Skeletal muscle tissue (tissue), 4 donors: ENCODE data around the gene RPL15. TPM values are rescaled to one million over a fixed set of nuclear protein-coding genes. Genes with fewer than 3 reads are reported as not detected.
A peak's percentile ranks its signal among the peaks of the same experiment; 100 is the strongest.
"Not testable (repeated sequence)": the region's sequence is repeated elsewhere in the genome, so short reads cannot be mapped to it uniquely, and the experiment has no call there.

Source experiments
- H3K27ac ChIP-seq: one replicate; pipeline ENCODE4 v1.7.0; 2013; ENCODE audit warnings: mild to moderate bottlenecking, low read depth, low read length, inconsistent platforms
- H3K27me3 ChIP-seq, 3 donors: one replicate each; pipeline ENCODE4 v1.7.0; 2013; ENCODE audit warnings: low read length in 3 of 3; ENCODE audit not compliant: control insufficient read depth in 3 of 3, insufficient read depth in 3 of 3
- H3K36me3 ChIP-seq, 3 donors: one replicate each; pipeline ENCODE4 v1.7.0; 2013; ENCODE audit warnings: low read length in 3 of 3; ENCODE audit not compliant: control insufficient read depth in 3 of 3, insufficient read depth in 3 of 3
- H3K4me1 ChIP-seq, 3 donors: one replicate each; pipeline ENCODE4 v1.7.0; 2013; ENCODE audit warnings: low read length in 3 of 3, mild to moderate bottlenecking in 3 of 3; ENCODE audit not compliant: control insufficient read depth in 3 of 3, insufficient read depth in 3 of 3
- H3K4me3 ChIP-seq, 3 donors: one replicate each; pipeline ENCODE4 v1.7.0; 2013; ENCODE audit warnings: low read length in 3 of 3
- H3K9ac ChIP-seq, 3 donors: one replicate each; pipeline ENCODE4 v1.7.0; 2013; ENCODE audit warnings: low read length in 3 of 3, mild to moderate bottlenecking in 3 of 3, moderate library complexity in 2 of 3, low read depth in 1 of 3
- H3K9me3 ChIP-seq, 3 donors: one replicate each; pipeline ENCODE4 v1.7.0; 2013; ENCODE audit warnings: low read length in 3 of 3; ENCODE audit not compliant: control insufficient read depth in 3 of 3
- total RNA-seq: library from RNA; depleted of rRNA; stranded (reverse); fragments of >200 nt; gene quantifications from one replicate; pipeline ENCODE4 v1.2.3, GENCODE V29; 2014
- donor health status: Osteomylitis.

The RPL15 gene
- total RNA-seq: 3,028 TPM

DNA sequence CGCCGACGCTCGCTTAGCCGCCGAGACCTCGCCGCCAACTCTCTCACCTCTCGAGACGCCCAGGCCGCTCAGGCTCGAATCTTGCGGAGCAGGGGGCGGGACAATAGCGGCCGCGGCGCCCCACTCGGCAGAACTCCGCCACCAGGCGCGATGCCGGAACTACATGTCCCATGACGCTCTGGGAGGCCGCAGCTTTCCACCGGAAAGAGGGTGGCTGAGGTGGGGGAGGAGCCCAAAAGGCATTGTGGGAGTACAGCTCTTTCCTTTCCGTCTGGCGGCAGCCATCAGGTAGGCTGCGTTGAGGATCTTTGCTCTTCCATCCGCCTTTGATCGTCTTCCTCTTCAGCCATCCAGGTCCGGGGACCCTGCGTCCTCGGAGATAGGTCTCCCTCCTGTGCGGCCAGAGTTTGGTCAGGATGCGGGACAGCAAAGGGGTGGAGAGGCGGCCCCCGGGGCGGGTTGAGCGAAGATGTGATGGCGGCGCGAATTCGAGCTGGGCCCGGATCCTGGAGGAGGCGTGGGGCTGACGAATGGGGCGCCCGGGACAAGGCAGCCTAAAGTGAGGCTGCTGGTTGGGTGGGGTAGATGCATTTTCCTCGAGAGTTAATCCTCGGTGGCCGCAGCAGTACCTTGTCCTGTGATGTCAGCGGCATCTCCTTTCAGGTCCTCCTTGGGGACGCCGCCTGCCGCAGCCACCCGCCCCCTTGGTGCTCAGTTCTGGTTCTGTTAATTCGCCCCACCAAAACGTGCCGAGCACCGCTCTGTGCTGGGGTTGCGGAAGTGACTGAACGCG, at the start of gene RPL15, which contains the start of gene NKIRAS1:
Gene RPL15 (plus strand): TSS at position 247 of the 793 bp plus-strand sequence. CDS start 728 bp downstream, outside the sequence.
Gene NKIRAS1 (minus strand): TSS at position 105 of the 793 bp plus-strand sequence. CDS start 6,086 bp downstream, outside the sequence.
- Histone ChIP-seq H3K4me3 (peak within 1 kb of the TSS; percentile 93 to 96 (median 95)), H3K9me3 (no peaks in the 10 kb centered on the region), H3K27me3 (no peaks in the 10 kb centered on the region), H3K4me1 (peaks cover 18 to 29% (median 22%) of the 10 kb centered on the region in 3 donors), H3K36me3 (peaks cover 17 to 23% (median 19%) of the 10 kb centered on the region in 3 donors), H3K27ac (peak within 1 kb of the TSS; percentile 90), H3K9ac (peak within 1 kb of the TSS; percentile 95 to 98 (median 96))

DNA sequence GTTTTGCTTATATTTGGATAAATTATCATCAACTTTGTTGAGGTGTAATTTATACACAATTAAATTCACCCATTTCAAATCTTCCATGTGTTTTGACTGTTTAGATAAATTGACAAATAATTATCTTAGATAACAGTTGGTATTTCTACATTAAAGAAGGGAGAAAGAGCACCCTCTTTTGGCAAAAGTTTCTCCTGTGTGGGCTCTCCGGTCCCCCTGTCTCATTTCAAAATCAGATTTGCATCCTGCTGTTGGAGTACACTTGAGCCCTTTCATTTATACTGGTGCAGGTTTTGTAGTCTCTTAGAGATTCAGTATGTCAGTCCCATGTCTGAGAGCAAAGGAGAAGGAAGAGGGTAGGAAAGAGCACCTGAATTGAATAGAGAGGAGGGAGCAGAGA, 49.5 kb upstream of the RPL15 start:
- H3K4me1 ChIP-seq: peaks cover 28 to 35% (median 32%) of the 10 kb centered on the region in 3 donors
- no peak overlapping the region for H3K9ac ChIP-seq
- no peaks in the 10 kb centered on the region for H3K36me3 ChIP-seq

DNA sequence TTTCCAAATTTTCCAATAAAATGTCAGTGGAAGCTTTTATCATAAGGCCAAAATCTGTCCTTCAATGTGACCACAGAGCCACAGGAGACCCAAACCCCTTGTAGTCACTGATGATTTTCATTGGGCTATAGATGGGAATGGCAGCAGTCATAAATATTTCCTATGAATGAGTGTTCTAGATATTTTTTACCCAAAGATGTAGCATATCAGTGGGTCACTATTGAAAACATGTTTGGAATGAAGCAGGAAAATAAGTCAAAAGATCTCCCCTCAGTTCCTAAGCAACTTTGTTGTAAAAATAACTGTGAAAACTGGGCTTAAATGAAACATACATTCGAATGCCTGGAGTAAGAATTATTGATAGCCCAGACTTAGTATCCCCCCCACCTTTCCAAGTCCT, 49.1 kb upstream of the RPL15 start:
- Histone ChIP-seq H3K4me3 (no peak overlapping the region), H3K27ac (no peak overlapping the region), H3K9ac (no peak overlapping the region), H3K27me3 (no peaks in the 10 kb centered on the region), H3K9me3 (no peaks in the 10 kb centered on the region), H3K36me3 (no peaks in the 10 kb centered on the region), H3K4me1 (peaks cover 28 to 35% (median 32%) of the 10 kb centered on the region in 3 donors)

More for the DNA sequence above, 49.5 kb upstream of the RPL15 start:
- H3K27ac ChIP-seq: no peak overlapping the region
- H3K4me3 ChIP-seq: no peak overlapping the region
- no peaks in the 10 kb centered on the region for H3K9me3 ChIP-seq
- no peaks in the 10 kb centered on the region for H3K27me3 ChIP-seq

DNA sequence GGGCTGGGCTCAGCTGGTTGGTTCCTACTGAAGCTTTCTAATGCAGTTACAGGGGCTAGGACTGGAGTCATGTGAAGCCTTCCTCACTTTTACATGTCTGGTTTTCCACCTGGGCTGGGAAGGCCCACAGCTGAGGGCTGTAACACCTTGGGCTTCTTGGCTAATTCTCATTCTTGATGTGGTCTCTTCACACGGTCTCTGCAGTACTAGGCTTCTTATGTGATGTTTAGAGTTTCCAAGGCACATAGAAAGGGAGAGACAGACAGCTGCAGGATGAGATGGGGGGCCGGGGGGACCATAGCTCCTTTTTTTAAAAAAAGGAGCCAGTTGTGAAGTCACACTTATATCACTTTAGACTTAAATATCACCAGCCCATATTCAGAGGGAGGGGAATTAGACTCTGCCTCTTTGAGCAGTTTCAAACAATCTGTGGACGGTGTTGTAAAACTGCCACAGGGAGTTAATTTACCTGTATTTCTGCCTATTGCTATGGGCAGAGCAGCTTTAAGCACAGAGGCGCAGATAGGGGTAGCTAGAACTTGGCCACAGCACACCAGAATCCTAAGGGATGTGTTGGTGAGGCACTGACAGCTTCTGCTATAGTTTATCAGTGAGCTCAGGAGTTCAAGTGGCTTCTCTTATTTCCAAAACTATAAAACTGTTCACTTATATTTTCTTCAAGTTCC, 46.8 kb upstream of the RPL15 start:
- H3K9me3 ChIP-seq: no peaks in the 10 kb centered on the region
- H3K27ac ChIP-seq: no peak overlapping the region
- no peak overlapping the region for H3K4me3 ChIP-seq
- no peaks in the 10 kb centered on the region for H3K36me3 ChIP-seq
- no peaks in the 10 kb centered on the region for H3K27me3 ChIP-seq
- peak overlapping the region in 1 of 3 donors; percentile 20 for H3K9ac ChIP-seq
- peaks cover 39 to 47% (median 44%) of the 10 kb centered on the region in 3 donors for H3K4me1 ChIP-seq

DNA sequence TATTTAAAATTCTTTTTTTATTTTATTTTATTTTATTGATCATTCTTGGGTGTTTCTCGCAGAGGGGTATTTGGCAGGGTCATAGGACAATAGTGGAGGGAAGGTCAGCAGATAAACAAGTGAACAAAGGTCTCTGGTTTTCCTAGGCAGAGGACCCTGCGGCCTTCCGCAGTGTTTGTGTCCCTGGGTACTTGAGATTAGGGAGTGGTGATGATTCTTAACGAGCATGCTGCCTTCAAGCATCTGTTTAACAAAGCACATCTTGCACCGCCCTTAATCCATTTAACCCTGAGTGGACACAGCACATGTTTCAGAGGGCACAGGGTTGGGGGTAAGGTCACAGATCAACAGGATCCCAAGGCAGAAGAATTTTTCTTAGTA, 46.3 kb upstream of the RPL15 start:
- H3K4me1 ChIP-seq: peaks cover 33 to 43% (median 42%) of the 10 kb centered on the region in 3 donors
- not testable (repeated sequence) for H3K27me3 ChIP-seq, H3K27ac ChIP-seq, H3K4me3 ChIP-seq, H3K36me3 ChIP-seq, H3K9ac ChIP-seq, H3K9me3 ChIP-seq

DNA sequence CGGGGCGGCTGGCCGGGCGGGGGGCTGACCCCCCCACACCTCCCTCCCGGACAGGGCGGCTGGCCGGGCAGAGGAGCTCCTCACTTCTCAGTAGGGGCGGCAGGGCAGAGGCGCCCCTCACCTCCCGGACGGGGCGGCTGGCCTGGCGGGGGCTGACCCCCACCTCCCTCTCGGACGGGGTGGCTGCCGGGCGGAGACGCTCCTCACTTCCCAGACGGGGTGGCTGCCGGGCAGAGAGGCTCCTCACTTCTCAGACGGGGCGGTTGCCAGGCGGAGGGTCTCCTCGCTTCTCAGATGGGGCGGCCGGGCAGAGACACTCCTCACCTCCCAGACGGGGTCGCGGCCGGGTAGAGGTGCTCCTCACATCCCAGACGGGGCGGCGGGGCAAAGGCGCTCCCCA, 45.6 kb upstream of the RPL15 start:
- H3K27ac ChIP-seq, H3K27me3 ChIP-seq, H3K9me3 ChIP-seq, H3K9ac ChIP-seq, H3K4me3 ChIP-seq, H3K36me3 ChIP-seq: not testable (repeated sequence)
- H3K4me1 ChIP-seq: peaks cover 26 to 40% (median 35%) of the 10 kb centered on the region in 3 donors

DNA sequence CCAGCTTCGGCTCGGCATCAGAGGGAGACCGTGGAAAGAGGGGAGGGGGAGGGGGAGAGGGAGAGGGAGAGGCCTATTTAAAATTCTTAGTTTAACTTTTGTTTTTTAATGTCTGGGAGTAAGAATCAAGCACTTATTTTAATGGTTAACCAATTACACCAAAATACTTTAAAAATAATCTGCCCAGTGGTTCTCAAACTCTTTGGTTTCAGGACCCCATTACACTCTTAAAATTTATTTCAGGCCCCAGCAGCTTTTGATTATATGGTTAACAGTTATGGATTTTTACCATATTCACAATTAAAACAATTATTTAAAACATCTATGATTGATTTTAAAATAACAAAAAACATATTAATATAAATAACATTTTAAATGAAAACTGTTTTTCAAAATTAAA, 44.6 kb upstream of the RPL15 start:
- no peak overlapping the region for H3K4me3 ChIP-seq
- no peak overlapping the region for H3K9ac ChIP-seq
- H3K4me1 ChIP-seq: peaks cover 29 to 39% (median 36%) of the 10 kb centered on the region in 3 donors
- no peak overlapping the region for H3K27ac ChIP-seq
- H3K27me3 ChIP-seq: no peaks in the 10 kb centered on the region
- H3K9me3 ChIP-seq: no peaks in the 10 kb centered on the region
- no peaks in the 10 kb centered on the region for H3K36me3 ChIP-seq

DNA sequence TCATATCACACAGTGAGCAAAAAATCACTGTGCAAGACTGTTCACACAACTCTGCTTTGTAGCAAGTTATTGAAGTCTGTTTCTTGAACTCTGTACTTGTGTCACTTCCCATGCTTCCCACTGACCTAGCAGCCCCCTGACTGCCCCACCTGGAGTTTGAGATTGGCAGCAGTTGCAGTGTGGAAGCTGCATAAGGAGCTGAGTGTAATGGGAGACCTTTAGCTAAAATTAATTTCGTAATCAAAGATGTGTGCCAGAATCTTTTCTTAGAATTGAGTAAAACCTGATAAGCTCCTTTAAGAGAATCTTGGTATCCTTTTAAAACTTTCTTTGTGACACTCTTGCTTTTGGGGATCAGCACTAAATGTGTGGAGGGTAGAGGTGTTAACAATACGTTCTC, 43.0 kb upstream of the RPL15 start:
- peak overlapping the region in 1 of 3 donors; percentile 23 for H3K4me3 ChIP-seq
- no peak overlapping the region for H3K27ac ChIP-seq
- peak overlapping the region in 1 of 3 donors; percentile 34 for H3K9ac ChIP-seq
- H3K9me3 ChIP-seq: no peaks in the 10 kb centered on the region
- H3K36me3 ChIP-seq: no peaks in the 10 kb centered on the region
- peaks cover 24 to 36% (median 35%) of the 10 kb centered on the region in 3 donors for H3K4me1 ChIP-seq
- no peaks in the 10 kb centered on the region for H3K27me3 ChIP-seq

DNA sequence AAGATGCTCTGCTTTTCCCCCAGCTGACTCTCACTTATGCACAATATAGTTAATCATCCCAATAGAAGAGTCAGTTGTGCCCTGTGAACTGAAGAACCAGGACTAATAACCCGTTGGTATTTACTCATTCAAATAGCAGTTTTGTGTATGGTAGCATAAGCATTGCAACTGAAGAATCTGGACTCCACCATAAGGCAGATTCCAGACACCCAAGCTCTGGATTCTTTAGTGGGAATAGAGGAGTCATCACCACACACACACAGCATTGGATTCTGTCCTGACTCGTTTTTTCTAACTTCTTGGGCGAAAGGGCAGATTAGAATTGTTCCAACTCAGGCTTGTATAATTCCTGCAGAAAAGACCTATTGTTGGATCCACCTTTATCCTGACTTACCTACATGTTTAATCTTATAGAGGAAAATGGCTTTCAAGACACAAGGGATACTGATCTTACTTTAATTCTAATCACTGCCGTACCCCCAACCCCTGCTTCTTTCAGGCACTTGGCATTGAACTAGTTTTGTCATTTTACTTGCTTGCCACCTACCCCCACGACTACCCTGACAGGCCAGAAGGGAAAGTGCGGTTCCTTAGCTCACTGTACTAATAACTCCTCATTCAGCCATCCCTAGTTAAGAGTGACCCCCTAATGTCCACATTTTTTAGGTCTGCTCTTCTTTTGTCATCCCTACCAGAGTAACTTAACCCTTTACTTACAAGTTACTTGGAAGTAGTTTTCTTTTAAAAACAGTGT, 42.4 kb upstream of the RPL15 start:
- H3K36me3 ChIP-seq: no peaks in the 10 kb centered on the region
- peak overlapping the region in 1 of 3 donors; percentile 34 for H3K9ac ChIP-seq
- H3K27ac ChIP-seq: no peak overlapping the region
- no peaks in the 10 kb centered on the region for H3K27me3 ChIP-seq
- H3K4me3 ChIP-seq: no peak overlapping the region
- no peaks in the 10 kb centered on the region for H3K9me3 ChIP-seq
- peaks cover 24 to 35% (median 34%) of the 10 kb centered on the region in 3 donors for H3K4me1 ChIP-seq
